Measurements from ENCODE around the gene ZNF219.

ZNF219 gene

DNA sequence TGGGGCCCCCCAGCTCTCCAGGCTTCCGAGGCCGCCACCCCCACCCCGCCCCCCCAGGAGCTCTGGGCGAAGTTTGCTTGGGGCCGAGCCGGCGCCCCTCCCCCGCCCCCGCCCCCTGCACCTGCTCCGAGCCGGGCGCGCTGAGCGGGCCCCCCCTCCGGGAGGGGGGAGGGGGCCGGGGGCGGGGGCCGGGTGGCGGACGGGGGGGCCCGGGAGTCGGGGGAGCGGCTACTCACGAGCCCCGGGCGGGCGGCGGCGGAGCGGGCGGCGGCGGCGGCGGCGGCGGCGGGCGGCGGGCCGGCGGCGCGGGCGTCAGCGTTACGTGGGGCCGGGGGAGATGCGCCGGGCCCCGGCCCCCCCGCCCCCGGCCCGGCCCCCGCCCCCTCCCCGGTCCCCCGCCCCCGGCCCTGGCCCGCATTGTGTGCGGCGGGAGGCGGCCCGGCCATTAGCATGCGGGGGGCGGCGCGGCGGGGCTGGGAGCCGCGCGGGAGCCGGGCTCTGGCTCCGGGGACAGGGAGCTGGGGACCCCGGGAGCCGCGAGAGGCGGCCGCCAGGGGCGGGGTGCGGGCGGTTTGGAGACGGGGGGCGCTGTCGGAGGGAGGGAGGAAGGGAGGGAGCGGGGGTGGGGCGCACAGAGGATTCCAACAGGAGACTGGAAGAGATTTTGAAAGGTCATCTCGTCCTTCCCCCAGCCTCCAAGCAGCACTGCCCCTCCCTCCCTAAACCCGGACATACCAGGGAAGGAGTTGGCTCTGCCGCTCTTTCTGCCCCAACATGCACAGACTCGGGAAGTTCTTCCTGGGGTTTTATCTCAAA lies at the start of gene ZNF219:
TSS of gene ZNF219 (minus strand) at position 580 of the 816 bp plus-strand sequence. CDS start 5,064 bp downstream, outside the sequence.
- DNase-seq = no peak

- DNase-seq = no peak
These were observed 47.0 kb upstream of the ZNF219 start for GRCh38 chr14:21145437-21145836.

GRCh38 chr14:21142357-21142756 lies 43.9 kb upstream of the ZNF219 start:
- no peak for DNase-seq

- no peak for DNase-seq
These were observed 37.6 kb upstream of the ZNF219 start for GRCh38 chr14:21136024-21136423.

DNA sequence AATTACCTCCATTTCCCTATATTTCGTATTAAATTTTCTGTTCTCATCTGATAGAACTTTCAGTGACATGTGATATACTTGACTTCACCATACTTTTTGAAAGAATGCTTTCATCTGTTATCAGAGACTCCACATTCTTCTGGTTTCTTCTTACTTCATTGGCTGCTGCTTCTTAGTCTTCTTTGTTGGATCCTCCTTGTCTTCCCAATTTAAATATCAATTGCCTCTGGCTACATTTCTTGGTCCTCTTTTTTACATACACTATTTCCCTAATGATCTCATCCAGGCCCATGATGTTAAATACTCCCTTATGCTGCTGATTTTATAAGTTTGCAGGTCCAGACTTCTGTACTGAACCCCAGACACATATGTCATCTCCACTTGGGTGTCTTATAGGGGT lies 35.4 kb upstream of the ZNF219 start:
- no peak for DNase-seq

GRCh38 chr14:21123429-21123828 lies 25.0 kb upstream of the ZNF219 start:
- no peak for DNase-seq

DNA sequence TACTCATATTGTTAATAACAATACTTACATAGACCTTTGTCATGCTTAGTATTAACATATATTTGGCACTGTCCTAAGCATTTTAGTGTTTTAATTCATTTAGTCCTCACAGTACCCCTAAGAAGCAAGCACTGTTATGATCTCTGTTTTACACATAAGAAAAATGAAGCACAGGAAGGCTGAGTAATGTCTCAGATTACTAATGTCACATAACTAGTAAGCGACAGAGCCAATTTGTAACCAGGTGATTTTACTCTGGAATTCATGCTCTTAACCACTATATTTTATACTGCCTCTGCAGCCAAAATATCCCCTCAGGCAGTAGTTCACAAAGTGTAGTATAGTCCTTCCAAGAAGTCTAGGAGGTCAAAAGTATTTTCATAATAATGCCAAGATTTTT lies 22.7 kb upstream of the ZNF219 start:
- DNase-seq = no peak

- no peak for DNase-seq
These were observed 22.2 kb upstream of the ZNF219 start for GRCh38 chr14:21120686-21121085.

GRCh38 chr14:21118933-21119332 lies 20.5 kb upstream of the ZNF219 start:
- no peak for DNase-seq

DNA sequence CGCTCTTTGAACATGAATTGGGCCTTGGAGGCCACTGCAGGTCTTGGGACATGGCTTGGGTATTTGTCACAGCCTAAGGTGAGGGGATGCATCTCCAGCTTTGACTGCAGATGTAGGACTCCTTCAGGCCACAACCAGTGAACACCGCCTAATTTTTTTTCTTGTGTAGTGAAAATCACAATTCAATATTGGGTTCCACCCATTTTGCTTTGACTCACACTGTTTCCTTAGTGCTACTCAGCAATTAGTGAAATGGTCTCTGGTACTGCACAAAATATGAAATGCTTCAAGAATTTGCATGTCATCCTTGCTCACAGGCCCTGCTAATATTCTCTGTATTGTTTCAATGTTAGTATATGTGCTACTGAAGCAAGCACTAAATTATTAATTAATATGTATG lies 14.9 kb upstream of the ZNF219 start:
- no peak for DNase-seq

- DNase-seq = no peak
These were observed 13.8 kb upstream of the ZNF219 start for GRCh38 chr14:21112255-21112654.

- DNase-seq = no peak
These were observed 11.1 kb upstream of the ZNF219 start for GRCh38 chr14:21109377-21110138.

DNA sequence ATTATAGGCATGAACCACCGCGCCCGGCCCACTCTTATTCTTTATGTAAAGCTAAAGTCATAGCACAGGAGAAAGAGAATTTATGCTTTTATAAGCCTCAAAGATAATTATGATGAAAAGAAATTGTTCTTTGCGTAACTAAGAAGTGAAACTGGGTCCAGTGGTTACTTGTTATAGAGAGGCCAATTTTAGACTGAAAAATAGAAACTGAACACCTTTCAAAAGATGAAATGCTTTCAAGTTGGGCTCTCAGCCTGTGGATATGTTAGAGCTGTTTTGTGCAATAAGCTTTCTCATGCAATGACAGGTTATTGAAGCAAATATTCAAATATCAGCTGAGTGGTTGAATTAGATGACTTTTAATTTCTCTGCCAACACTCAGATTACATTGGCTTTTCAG lies 10.3 kb upstream of the ZNF219 start:
- DNase-seq = no peak

DNA sequence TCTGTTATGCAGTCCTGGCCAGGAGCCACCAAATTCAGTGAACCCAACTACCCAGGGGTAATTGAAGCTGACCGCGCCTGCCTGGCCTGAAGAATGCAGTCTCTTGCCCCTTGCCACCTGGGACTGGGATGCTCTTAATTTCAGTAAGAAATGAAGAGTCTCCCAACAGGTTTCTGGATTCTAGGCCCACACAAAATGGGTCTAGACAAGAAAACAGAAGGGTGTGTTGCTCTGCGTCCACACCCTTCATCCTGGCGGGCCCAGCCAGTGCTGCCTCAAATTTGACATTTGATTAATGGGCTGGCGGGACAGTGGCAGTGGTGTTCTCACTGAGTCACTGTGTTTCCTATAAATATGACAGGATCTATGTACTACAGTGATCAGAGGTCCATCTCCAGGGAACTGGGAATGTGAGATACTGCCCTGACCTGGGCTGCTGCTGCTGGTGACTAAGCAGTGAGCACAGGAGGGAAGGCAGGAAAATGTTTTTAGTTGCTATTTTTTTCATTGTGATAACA lies 8.9 kb upstream of the ZNF219 start:
- no peak for DNase-seq

- DNase-seq = peak; percentile 59
These were observed 8.2 kb upstream of the ZNF219 start for GRCh38 chr14:21106498-21107282.

DNA sequence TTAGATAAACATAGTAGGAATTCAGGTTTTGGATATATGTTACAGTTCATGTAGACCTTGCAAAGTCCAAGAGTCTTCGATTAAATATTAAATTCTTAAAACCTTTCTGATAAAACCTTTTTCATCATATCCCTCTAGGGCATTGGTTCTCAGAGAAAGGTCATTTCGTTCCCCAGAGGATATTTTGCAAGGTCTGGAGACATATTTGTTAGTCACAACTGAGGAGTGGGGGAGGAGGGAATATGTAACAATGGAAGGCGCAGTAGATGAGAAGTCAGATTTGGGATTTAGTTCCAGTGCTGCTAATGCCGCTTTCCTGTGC lies 7.7 kb upstream of the ZNF219 start:
- DNase-seq = no peak

DNA sequence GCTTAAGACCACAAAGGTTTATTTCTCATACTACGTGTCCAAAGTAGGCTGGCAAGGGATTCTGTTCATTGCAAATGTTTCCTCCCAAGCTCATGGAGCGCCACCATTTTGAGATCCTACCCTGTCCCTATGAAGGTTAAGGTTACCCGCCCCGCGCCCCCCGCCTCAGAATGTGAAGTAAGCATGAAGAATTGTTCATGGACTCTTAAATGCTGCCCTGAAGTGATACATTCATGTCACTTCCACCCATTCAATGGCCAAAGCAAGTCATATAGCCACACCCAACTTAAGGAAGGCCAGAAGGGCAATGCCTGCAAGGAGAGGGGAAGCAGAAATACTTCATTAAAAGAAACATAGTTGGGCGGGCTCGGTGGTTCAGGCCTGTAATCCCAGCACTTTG lies 6.6 kb upstream of the ZNF219 start:
- DNase-seq = no peak

- DNase-seq = peak; percentile 73
These were observed 6.1 kb upstream of the ZNF219 start for GRCh38 chr14:21104448-21105060.

GRCh38 chr14:21103710-21104447 lies 5.4 kb upstream of the ZNF219 start:
- DNase-seq = peak; percentile 76

DNA sequence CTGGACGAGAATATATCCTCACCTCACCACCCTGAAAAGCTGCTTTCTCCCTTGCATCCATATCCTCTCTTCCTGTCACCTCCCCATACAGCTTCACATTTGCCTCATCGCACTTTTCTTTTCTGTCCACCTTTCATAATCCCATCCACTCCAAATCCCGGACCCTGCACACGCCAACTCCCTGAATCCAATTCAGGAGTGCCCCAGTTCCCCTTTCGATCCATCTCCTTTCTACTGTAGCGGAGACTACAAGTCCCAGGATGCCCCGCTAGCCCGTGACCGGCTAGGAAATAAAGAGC lies 4.9 kb upstream of the ZNF219 start:
- DNase-seq = peak; percentile 93

DNA sequence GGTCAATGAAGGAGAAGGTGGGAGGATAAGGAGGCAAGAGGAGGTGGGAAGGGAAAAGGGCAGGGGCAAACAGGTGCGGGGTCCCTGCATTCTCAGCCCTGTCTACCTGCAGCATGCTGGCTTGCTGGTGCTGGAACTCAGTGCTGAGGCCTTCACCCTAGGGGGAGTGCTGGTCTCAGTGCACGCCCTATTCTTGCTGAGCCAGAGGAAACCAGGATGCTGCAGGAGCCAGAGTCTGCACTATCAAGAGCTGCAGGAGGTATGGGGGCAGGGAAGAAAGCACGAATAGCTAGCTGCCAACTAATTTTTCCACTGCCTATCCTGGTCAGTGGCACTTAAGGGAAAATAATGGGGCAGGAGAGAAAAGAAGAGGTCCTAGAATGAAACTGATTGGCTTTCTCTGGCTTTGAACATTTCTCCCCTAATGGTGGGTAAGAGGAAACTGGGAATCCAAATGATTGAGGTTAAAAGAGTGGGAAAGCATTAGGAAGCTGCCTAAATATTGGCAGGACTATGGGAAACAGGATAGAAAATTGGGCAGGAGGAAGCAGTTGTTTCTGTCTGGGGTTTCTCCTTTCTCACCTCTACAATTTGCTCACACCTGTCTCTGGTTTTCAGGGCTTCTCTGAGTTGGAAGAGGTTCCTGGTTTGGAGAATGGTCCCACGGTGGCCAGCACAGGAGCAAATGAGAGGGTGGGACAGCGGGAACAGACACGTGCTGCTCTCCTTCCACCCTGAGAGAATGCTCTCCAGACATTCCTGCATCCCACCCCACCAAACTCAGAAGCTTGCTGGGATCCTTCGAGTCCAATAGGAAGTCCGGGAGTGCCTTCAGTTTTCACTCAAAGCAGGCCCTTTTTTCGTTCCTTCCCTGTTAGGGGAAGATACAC lies 4.3 kb upstream of the ZNF219 start:
- DNase-seq = no peak

Data from NCI-H2029 treated with DMSO at 0.1 percent for 48 hours (cell line).